ENCODE results near the gene SLC24A4. TPM values are rescaled to one million over a fixed set of nuclear protein-coding genes. Genes with fewer than 3 reads are reported as not detected.

Gene SLC24A4
- total RNA-seq, 1 donor from 2014 or later = 1.6 TPM

DNA sequence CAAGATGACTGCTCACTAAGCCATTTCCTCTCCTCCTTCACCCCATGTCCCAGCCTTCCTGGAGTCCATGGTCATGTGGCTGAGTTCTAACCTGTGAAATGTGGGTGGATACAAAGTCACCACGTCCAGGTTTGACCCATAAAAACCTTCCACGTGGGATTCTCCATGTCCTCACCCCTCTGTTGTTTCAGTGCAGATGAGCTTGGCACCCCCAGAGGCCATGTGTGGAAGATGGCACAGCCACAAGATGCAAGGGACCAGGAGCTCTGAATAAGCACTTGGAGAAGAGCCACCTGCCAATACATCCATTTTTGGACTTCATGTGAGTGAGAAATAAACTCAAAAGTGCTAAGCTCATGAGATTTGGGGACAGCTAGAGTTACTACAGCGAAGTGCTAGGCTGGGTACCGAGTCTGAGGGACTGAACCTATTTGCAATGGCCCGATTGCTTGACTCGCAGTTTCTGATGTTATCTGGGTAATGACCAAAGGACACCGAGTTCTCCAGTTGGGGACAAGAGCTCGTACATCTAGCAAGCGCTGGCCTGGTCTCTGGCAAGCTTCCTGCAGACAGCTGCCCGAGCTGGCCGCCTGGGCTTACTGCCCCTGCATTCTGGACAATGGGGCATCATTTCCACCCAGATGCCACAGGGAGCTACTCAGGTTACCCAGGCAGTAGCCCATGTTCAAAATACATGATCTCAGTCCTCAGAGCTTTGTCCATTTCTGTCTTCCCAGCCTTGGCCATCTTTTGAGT is 7.7 kb upstream of the SLC24A4 start:
- Histone ChIP-seq H3K9ac (ENCODE audit: low read depth in 1 of 3, low read length in 3 of 3) (no peak overlapping the region), H3K36me3 (ENCODE audit: control insufficient read depth in 3 of 3, insufficient read depth in 3 of 3, low read length in 3 of 3) (no peaks in the 10 kb centered on the region), H3K4me3 (ENCODE audit: low read length in 3 of 3) (no peak overlapping the region), H3K27me3 (ENCODE audit: control insufficient read depth in 3 of 3, insufficient read depth in 3 of 3, low read length in 3 of 3) (peaks cover 0 to 5% (median 0%) of the 10 kb centered on the region in 3 donors), H3K9me3 (ENCODE audit: control insufficient read depth in 3 of 3, low read length in 3 of 3) (no peaks in the 10 kb centered on the region), H3K27ac (ENCODE audit: low read depth, low read length) (no peak overlapping the region), H3K4me1 (ENCODE audit: control insufficient read depth in 3 of 3, insufficient read depth in 3 of 3, low read length in 3 of 3) (peaks cover 4 to 12% (median 7%) of the 10 kb centered on the region in 3 donors)

GRCh38 chr14:92316176-92316575 is 6.8 kb upstream of the SLC24A4 start:
- H3K9ac ChIP-seq (ENCODE audit: low read depth in 1 of 3, low read length in 3 of 3) = no peak overlapping the region
- H3K27me3 ChIP-seq (ENCODE audit: control insufficient read depth in 3 of 3, insufficient read depth in 3 of 3, low read length in 3 of 3) = peaks cover 0 to 6% (median under 1%) of the 10 kb centered on the region in 3 donors
- H3K27ac ChIP-seq (ENCODE audit: low read depth, low read length) = no peak overlapping the region
- no peak overlapping the region for H3K4me3 ChIP-seq (ENCODE audit: low read length in 3 of 3)
- peaks cover 4 to 12% (median 7%) of the 10 kb centered on the region in 3 donors for H3K4me1 ChIP-seq (ENCODE audit: control insufficient read depth in 3 of 3, insufficient read depth in 3 of 3, low read length in 3 of 3)
- H3K9me3 ChIP-seq (ENCODE audit: control insufficient read depth in 3 of 3, low read length in 3 of 3) = no peaks in the 10 kb centered on the region
- H3K36me3 ChIP-seq (ENCODE audit: control insufficient read depth in 3 of 3, insufficient read depth in 3 of 3, low read length in 3 of 3) = no peaks in the 10 kb centered on the region

GRCh38 chr14:92316937-92317336 is 6.0 kb upstream of the SLC24A4 start:
- Histone ChIP-seq H3K9ac (ENCODE audit: low read depth in 1 of 3, low read length in 3 of 3) (no peak overlapping the region), H3K4me1 (ENCODE audit: control insufficient read depth in 3 of 3, insufficient read depth in 3 of 3, low read length in 3 of 3) (peaks cover 4 to 12% (median 7%) of the 10 kb centered on the region in 3 donors), H3K36me3 (ENCODE audit: control insufficient read depth in 3 of 3, insufficient read depth in 3 of 3, low read length in 3 of 3) (no peaks in the 10 kb centered on the region), H3K27ac (ENCODE audit: low read depth, low read length) (no peak overlapping the region), H3K9me3 (ENCODE audit: control insufficient read depth in 3 of 3, low read length in 3 of 3) (no peaks in the 10 kb centered on the region), H3K27me3 (ENCODE audit: control insufficient read depth in 3 of 3, insufficient read depth in 3 of 3, low read length in 3 of 3) (peaks cover 4 to 9% (median 8%) of the 10 kb centered on the region in 3 donors), H3K4me3 (ENCODE audit: low read length in 3 of 3) (no peak overlapping the region)

DNA sequence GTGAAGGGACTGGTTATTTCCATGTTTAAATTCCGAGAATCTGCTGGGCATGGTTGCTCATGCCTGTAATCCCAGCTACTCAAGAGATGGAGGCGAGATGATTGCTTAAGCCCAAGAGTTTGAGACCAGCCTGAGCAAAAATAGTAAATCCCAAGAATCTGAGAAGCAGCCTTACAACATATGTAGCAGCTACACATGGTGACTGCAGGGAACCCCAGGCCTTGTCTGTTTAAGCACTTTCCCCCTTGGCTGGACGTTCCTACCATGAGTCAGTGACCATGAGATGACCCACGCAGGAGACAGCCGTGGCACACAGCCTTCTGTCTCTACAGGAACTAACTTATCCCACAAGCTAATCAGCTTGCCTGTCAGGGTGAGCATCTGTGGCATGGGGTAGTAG is 5.5 kb upstream of the SLC24A4 start:
- Histone ChIP-seq H3K27ac (ENCODE audit: low read depth, low read length) (no peak overlapping the region), H3K4me1 (ENCODE audit: control insufficient read depth in 3 of 3, insufficient read depth in 3 of 3, low read length in 3 of 3) (peaks cover 4 to 12% (median 7%) of the 10 kb centered on the region in 3 donors), H3K27me3 (ENCODE audit: control insufficient read depth in 3 of 3, insufficient read depth in 3 of 3, low read length in 3 of 3) (peaks cover 10 to 14% (median 12%) of the 10 kb centered on the region in 3 donors), H3K36me3 (ENCODE audit: control insufficient read depth in 3 of 3, insufficient read depth in 3 of 3, low read length in 3 of 3) (no peaks in the 10 kb centered on the region), H3K9me3 (ENCODE audit: control insufficient read depth in 3 of 3, low read length in 3 of 3) (no peaks in the 10 kb centered on the region), H3K4me3 (ENCODE audit: low read length in 3 of 3) (no peak overlapping the region), H3K9ac (ENCODE audit: low read depth in 1 of 3, low read length in 3 of 3) (no peak overlapping the region)

GRCh38 chr14:92321701-92322100 is 1.3 kb upstream of the SLC24A4 start:
- H3K9me3 ChIP-seq (ENCODE audit: control insufficient read depth in 3 of 3, low read length in 3 of 3) = no peaks in the 10 kb centered on the region
- no peak overlapping the region for H3K9ac ChIP-seq (ENCODE audit: low read depth in 1 of 3, low read length in 3 of 3)
- no peak overlapping the region for H3K27ac ChIP-seq (ENCODE audit: low read depth, low read length)
- peaks cover 4 to 5% (median 4%) of the 10 kb centered on the region in 3 donors for H3K4me1 ChIP-seq (ENCODE audit: control insufficient read depth in 3 of 3, insufficient read depth in 3 of 3, low read length in 3 of 3)
- H3K27me3 ChIP-seq (ENCODE audit: control insufficient read depth in 3 of 3, insufficient read depth in 3 of 3, low read length in 3 of 3) = peaks cover 34 to 43% (median 41%) of the 10 kb centered on the region in 3 donors
- no peaks in the 10 kb centered on the region for H3K36me3 ChIP-seq (ENCODE audit: control insufficient read depth in 3 of 3, insufficient read depth in 3 of 3, low read length in 3 of 3)
- no peak overlapping the region for H3K4me3 ChIP-seq (ENCODE audit: low read length in 3 of 3)

DNA sequence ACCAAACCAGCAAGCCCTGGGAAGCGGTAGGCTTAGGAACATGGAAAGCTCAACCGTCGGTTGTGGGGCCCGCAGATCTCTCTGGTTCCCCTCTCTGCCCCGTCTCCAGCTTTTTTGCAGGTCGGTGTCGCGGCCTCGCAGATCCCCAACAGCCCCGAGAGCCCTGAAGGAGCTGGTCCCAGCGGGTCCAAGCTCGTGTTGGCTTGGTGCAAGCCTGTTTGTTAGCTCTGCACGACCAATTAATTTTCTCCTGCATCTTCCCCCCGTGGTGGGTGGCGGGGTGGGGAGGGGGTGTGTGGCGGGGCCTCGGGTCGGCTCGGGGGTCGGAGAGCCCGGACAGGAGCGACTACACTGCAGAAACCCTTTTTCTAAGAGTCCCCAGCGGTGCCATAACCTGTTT is 449 bp upstream of the SLC24A4 start:
- Histone ChIP-seq H3K4me1 (ENCODE audit: control insufficient read depth in 3 of 3, insufficient read depth in 3 of 3, low read length in 3 of 3) (peaks cover 4 to 5% (median 4%) of the 10 kb centered on the region in 3 donors), H3K27me3 (ENCODE audit: control insufficient read depth in 3 of 3, insufficient read depth in 3 of 3, low read length in 3 of 3) (peaks cover 37 to 45% (median 41%) of the 10 kb centered on the region in 3 donors), H3K4me3 (ENCODE audit: low read length in 3 of 3) (no peak overlapping the region), H3K27ac (ENCODE audit: low read depth, low read length) (no peak overlapping the region), H3K9ac (ENCODE audit: low read depth in 1 of 3, low read length in 3 of 3) (no peak overlapping the region), H3K9me3 (ENCODE audit: control insufficient read depth in 3 of 3, low read length in 3 of 3) (no peaks in the 10 kb centered on the region), H3K36me3 (ENCODE audit: control insufficient read depth in 3 of 3, insufficient read depth in 3 of 3, low read length in 3 of 3) (no peaks in the 10 kb centered on the region)

DNA sequence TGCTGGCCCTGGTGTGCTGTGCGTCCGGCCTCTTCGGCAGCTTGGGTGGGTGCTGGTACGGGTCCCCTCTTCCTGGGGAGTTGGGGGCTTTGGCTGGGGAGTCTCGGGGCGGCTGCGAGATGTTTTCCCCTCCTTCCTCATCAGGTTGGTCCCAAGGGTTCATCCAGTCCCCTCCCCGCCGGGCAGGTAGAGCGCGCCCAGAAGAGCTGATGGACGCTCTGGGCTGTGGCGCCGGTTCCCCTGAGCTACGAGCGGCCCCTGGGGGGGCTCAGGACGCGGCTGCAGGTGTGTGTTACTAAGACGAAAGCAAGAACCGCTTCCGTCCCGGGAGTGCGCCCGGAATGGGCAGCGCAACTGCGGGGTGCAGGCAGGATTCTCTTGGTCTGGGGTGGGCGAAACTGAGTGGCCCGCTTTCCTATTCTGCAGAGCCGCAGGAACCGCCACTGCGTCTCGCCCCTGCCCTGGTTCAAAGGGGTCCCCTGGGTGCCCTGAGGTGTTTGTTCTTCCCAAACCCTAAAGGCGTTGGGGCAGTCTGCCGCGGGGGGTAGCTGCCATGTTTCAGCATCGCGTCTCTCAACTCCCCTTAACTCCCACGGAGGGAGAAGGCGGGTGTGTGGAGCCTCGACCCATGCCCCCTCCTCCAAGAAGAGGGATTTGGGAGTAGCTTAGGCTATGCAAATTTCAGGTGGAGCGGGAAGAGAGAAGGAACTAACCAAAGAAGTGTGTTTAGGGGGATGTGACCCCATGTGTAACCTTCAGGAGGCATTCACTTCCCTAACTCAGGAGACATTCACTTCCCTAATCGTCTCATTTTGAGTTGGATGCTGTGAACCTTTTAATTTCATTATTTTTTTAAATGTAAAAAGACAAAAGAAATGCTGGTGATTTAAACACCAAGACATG is 1.2 kb downstream of the SLC24A4 start:
- H3K4me1 ChIP-seq (ENCODE audit: control insufficient read depth in 3 of 3, insufficient read depth in 3 of 3, low read length in 3 of 3) = peaks cover 4 to 5% (median 4%) of the 10 kb centered on the region in 3 donors
- H3K9ac ChIP-seq (ENCODE audit: low read depth in 1 of 3, low read length in 3 of 3) = no peak overlapping the region
- no peak overlapping the region for H3K27ac ChIP-seq (ENCODE audit: low read depth, low read length)
- H3K27me3 ChIP-seq (ENCODE audit: control insufficient read depth in 3 of 3, insufficient read depth in 3 of 3, low read length in 3 of 3) = peaks cover 37 to 48% (median 41%) of the 10 kb centered on the region in 3 donors
- H3K9me3 ChIP-seq (ENCODE audit: control insufficient read depth in 3 of 3, low read length in 3 of 3) = no peaks in the 10 kb centered on the region
- peak overlapping the region in 2 of 3 donors; percentile 32 to 49 for H3K4me3 ChIP-seq (ENCODE audit: low read length in 3 of 3)
- H3K36me3 ChIP-seq (ENCODE audit: control insufficient read depth in 3 of 3, insufficient read depth in 3 of 3, low read length in 3 of 3) = no peaks in the 10 kb centered on the region

DNA sequence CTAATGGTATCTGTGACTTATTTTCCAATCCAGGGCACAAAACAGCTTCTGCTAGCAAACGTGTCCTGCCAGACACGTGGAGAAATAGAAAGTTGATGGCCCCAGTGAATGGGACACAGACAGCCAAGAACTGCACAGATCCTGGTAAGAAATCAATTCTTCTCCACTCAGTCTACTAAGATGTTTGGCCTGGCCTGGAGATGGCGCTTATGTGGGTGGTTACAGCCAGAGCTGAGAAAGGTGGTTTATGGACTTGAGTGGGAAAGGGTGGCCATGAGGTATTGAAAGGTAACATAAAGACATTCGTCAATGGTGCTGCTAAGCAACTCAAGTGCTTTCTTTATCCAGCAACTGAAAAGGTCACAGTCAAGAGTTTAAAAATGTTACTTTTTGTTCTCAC is 2.9 kb downstream of the SLC24A4 start:
- H3K9me3 ChIP-seq (ENCODE audit: control insufficient read depth in 3 of 3, low read length in 3 of 3) = no peaks in the 10 kb centered on the region
- peaks cover 37 to 42% (median 41%) of the 10 kb centered on the region in 3 donors for H3K27me3 ChIP-seq (ENCODE audit: control insufficient read depth in 3 of 3, insufficient read depth in 3 of 3, low read length in 3 of 3)
- no peak overlapping the region for H3K4me3 ChIP-seq (ENCODE audit: low read length in 3 of 3)
- no peaks in the 10 kb centered on the region for H3K36me3 ChIP-seq (ENCODE audit: control insufficient read depth in 3 of 3, insufficient read depth in 3 of 3, low read length in 3 of 3)
- no peak overlapping the region for H3K27ac ChIP-seq (ENCODE audit: low read depth, low read length)
- peaks cover 4 to 5% (median 4%) of the 10 kb centered on the region in 3 donors for H3K4me1 ChIP-seq (ENCODE audit: control insufficient read depth in 3 of 3, insufficient read depth in 3 of 3, low read length in 3 of 3)
- no peak overlapping the region for H3K9ac ChIP-seq (ENCODE audit: low read depth in 1 of 3, low read length in 3 of 3)

DNA sequence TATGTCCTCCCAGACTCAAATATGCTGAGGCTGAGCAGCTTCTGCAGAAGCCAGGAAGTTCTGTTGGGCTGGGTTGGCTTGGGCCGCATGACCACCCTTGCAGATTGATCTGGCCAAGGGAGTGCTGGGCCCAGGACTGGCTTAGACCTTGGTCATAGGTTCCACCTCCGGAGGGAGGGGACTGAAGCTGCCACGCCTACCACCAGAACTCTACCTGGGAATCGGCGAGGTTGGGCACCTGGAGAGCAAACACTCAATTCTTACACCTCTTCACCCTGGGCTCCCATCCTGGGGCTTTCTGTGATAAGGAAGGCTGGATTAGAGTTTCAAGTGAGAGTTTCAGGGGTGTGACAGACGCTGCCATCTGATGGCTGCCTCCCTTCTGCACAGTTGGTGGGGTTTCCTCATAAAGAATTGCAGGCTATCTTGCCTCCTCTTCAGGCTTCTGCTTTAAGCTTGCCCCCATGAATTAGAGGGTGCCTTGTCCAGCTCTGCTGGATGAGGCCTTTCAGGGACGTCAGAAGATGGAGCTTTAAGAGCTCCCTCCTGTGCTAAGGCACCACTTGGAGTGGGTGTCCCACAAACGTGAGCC is 5.8 kb downstream of the SLC24A4 start:
- Histone ChIP-seq H3K36me3 (ENCODE audit: control insufficient read depth in 3 of 3, insufficient read depth in 3 of 3, low read length in 3 of 3) (no peaks in the 10 kb centered on the region), H3K27ac (ENCODE audit: low read depth, low read length) (no peak overlapping the region), H3K4me1 (ENCODE audit: control insufficient read depth in 3 of 3, insufficient read depth in 3 of 3, low read length in 3 of 3) (peaks cover under 1 to 3% (median 1%) of the 10 kb centered on the region in 3 donors), H3K4me3 (ENCODE audit: low read length in 3 of 3) (no peak overlapping the region), H3K27me3 (ENCODE audit: control insufficient read depth in 3 of 3, insufficient read depth in 3 of 3, low read length in 3 of 3) (peaks cover 18 to 27% (median 21%) of the 10 kb centered on the region in 3 donors), H3K9me3 (ENCODE audit: control insufficient read depth in 3 of 3, low read length in 3 of 3) (no peaks in the 10 kb centered on the region), H3K9ac (ENCODE audit: low read depth in 1 of 3, low read length in 3 of 3) (no peak overlapping the region)
